C4-2B (cell line): ENCODE data around the gene CAMTA1.
"Not testable (repeated sequence)": the region's sequence is repeated elsewhere in the genome, so short reads cannot be mapped to it uniquely, and the experiment has no call there.

Source experiments
- H3K27ac ChIP-seq: fragments of 450-650 bp; 2 replicates; pipeline ENCODE4 v1.5.1; 2017
- ZFX ChIP-seq: fragments of 450-650 bp; IDR thresholded peaks from 2 replicates; pipeline ENCODE4 v1.6.1; 2017
- TF ChIP-seq, protein P1 (sequence below): fragments of 450-650 bp; conservative IDR thresholded peaks from 2 replicates; pipeline ENCODE4 v1.5.1; 2017; ENCODE audit warnings: mild to moderate bottlenecking

CAMTA1 gene

GRCh38 chr1:6824665-6825368 lies 39.6 kb downstream of the CAMTA1 start:
- H3K27ac ChIP-seq: no peak overlapping the region
- no peak for TF ChIP-seq ZFX
- TF ChIP-seq, protein P1, sequence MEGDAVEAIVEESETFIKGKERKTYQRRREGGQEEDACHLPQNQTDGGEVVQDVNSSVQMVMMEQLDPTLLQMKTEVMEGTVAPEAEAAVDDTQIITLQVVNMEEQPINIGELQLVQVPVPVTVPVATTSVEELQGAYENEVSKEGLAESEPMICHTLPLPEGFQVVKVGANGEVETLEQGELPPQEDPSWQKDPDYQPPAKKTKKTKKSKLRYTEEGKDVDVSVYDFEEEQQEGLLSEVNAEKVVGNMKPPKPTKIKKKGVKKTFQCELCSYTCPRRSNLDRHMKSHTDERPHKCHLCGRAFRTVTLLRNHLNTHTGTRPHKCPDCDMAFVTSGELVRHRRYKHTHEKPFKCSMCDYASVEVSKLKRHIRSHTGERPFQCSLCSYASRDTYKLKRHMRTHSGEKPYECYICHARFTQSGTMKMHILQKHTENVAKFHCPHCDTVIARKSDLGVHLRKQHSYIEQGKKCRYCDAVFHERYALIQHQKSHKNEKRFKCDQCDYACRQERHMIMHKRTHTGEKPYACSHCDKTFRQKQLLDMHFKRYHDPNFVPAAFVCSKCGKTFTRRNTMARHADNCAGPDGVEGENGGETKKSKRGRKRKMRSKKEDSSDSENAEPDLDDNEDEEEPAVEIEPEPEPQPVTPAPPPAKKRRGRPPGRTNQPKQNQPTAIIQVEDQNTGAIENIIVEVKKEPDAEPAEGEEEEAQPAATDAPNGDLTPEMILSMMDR: no peak

- TF ChIP-seq, protein P1: no peak
- TF ChIP-seq ZFX: no peak
- no peak overlapping the region for H3K27ac ChIP-seq
These were observed 40.6 kb downstream of the CAMTA1 start for GRCh38 chr1:6825828-6826227.

DNA sequence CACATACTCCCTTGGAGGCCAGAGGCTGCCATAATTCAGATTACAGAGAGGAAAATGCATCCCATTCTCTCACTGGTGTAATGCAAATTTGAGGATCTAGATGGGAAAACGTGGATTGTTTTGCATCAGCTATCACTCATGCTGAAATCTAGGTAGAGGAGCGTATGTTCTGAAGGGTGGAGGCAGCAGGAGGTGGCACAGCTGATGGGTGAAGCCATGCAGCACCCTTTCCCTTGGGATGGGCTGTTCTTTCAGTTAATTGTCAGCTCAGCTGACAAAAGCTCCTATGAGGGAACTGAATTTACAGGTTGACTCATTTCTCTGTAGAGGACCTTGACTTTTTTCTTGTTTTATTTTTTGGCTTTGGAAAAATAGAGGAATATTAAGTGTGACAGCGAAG lies 41.8 kb downstream of the CAMTA1 start:
- TF ChIP-seq ZFX: no peak
- TF ChIP-seq, protein P1: no peak
- H3K27ac ChIP-seq: no peak overlapping the region

DNA sequence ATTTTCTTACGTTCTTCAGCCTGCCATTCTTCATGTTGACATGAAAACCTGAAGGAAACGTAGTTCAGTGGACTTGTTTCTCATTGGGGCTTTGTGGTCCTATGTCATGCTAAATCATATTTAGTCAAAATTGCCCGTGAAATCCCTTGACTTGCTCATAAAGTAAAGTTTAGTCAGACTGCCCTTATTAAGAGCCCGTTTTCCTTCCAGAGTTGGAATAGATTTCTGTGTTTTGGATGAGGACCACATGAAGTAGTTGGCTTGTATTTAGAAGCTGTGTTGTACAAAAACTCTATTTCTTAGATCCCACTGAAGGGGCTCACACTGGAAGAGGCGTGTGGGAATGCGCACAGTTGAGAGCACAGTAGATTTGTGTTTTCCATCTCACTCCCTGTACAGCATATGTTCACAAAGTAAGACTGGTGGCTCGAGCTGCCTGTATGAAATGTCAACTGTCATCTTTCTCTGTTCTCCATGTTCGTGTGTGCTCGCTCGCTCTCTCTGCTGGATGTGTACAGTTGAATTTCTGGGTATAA lies 42.4 kb downstream of the CAMTA1 start:
- TF ChIP-seq ZFX: no peak
- TF ChIP-seq, protein P1: no peak
- H3K27ac ChIP-seq: no peak overlapping the region

- no peak for TF ChIP-seq ZFX
- TF ChIP-seq, protein P1: no peak
- H3K27ac ChIP-seq: no peak overlapping the region
These were observed 46.1 kb downstream of the CAMTA1 start for GRCh38 chr1:6831366-6831765.

DNA sequence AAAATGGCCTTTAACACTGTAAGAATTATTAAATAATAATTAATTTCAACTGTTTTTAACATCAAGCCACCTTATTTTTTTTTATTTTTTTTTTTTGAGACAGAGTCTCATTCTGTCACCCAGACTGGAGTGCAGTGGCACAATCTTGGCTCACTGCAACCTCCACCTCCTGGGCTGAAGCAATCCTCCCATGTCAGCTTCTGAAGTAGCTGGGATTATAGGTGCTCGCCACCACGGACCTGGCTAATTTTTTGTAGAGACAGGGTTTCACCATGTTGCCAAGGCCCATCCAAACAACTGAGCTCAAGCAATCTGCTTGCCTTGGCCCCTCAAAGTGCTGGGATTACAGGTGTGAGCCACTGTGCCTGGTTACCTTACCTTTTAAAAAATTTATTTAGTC lies 46.8 kb downstream of the CAMTA1 start:
- H3K27ac ChIP-seq: not testable (repeated sequence)

GRCh38 chr1:6832531-6833188 lies 47.4 kb downstream of the CAMTA1 start:
- TF ChIP-seq ZFX: no peak
- TF ChIP-seq, protein P1: no peak
- no peak overlapping the region for H3K27ac ChIP-seq

GRCh38 chr1:6833804-6834203 lies 48.5 kb downstream of the CAMTA1 start:
- TF ChIP-seq ZFX: no peak
- TF ChIP-seq, protein P1: no peak
- no peak overlapping the region for H3K27ac ChIP-seq
